H9 (cell line): ENCODE data around the gene TUBB6. TPM values are rescaled to one million over a fixed set of nuclear protein-coding genes. Genes with fewer than 3 reads are reported as not detected.

ENCODE experiments used
- DNase-seq: peaks from one replicate; pipeline ENCODE4 v3.0.0-alpha.2; 2017
- H2AFZ ChIP-seq: one replicate; pipeline ENCODE4 v1.6.1; 2013; ENCODE audit warnings: mild to moderate bottlenecking, low read length, control low read depth, moderate library complexity
- H2AK5ac ChIP-seq: 2 replicates; pipeline ENCODE4 v1.6.1; 2013; ENCODE audit warnings: low read length, control low read depth, mixed read lengths; ENCODE audit not compliant: insufficient read length
- H2BK120ac ChIP-seq: one replicate; pipeline ENCODE4 v1.6.1; 2013; ENCODE audit warnings: low read depth, mild to moderate bottlenecking, low read length, control low read depth, inconsistent platforms; ENCODE audit not compliant: poor library complexity, severe bottlenecking
- H2BK12ac ChIP-seq: 2 replicates; pipeline ENCODE4 v1.6.1; 2013; ENCODE audit warnings: low read length, control low read depth, mixed read lengths, low read depth; ENCODE audit not compliant: insufficient read length
- H2BK15ac ChIP-seq: 2 replicates; pipeline ENCODE4 v1.6.1; 2013; ENCODE audit warnings: low read depth, low read length, control low read depth
- H2BK20ac ChIP-seq: one replicate; pipeline ENCODE4 v1.6.1; 2013; ENCODE audit warnings: low read depth, mild to moderate bottlenecking, low read length, control low read depth, inconsistent platforms; ENCODE audit not compliant: poor library complexity, severe bottlenecking
- H2BK5ac ChIP-seq: 2 replicates; pipeline ENCODE4 v1.6.1; 2013; ENCODE audit warnings: low read length, control low read depth, mixed read lengths; ENCODE audit not compliant: insufficient read length
- H3K14ac ChIP-seq: 2 replicates; pipeline ENCODE4 v1.6.1; 2013; ENCODE audit warnings: low read length, control low read depth; ENCODE audit not compliant: insufficient read depth
- H3K18ac ChIP-seq: 2 replicates; pipeline ENCODE4 v1.6.1; 2013; ENCODE audit warnings: low read depth, mild to moderate bottlenecking, mixed read lengths, low read length, control low read depth; ENCODE audit not compliant: insufficient read length
- H3K23ac ChIP-seq: 2 replicates; pipeline ENCODE4 v1.6.1; 2013; ENCODE audit warnings: low read length, control low read depth, mixed read lengths, low read depth; ENCODE audit not compliant: insufficient read length
- H3K23me2 ChIP-seq: 2 replicates; pipeline ENCODE4 v1.6.1; 2013; ENCODE audit warnings: low read depth, mild to moderate bottlenecking, mixed read lengths, low read length, control low read depth; ENCODE audit not compliant: insufficient read length, poor library complexity, severe bottlenecking
- H3K27ac ChIP-seq: 2 replicates; pipeline ENCODE4 v1.5.1; 2013; ENCODE audit warnings: low read length, control low read depth, mixed read lengths, low read depth; ENCODE audit not compliant: insufficient read length
- H3K27me3 ChIP-seq: 2 replicates; pipeline ENCODE4 v1.6.1; 2013; ENCODE audit warnings: low read length, control low read depth, inconsistent platforms; ENCODE audit not compliant: insufficient read depth
- H3K4ac ChIP-seq: 2 replicates; pipeline ENCODE4 v1.6.1; 2013; ENCODE audit warnings: low read depth, mild to moderate bottlenecking, control low read depth, inconsistent platforms, low read length, moderate library complexity
- H3K4me1 ChIP-seq: 2 replicates; pipeline ENCODE4 v1.6.1; 2013; ENCODE audit warnings: low read length, control low read depth, inconsistent platforms; ENCODE audit not compliant: insufficient read depth
- H3K4me2 ChIP-seq: 2 replicates; pipeline ENCODE4 v1.6.1; 2013; ENCODE audit warnings: low read length, control low read depth, mixed read lengths; ENCODE audit not compliant: insufficient read length, insufficient read depth
- H3K56ac ChIP-seq: 2 replicates; pipeline ENCODE4 v1.6.1; 2013; ENCODE audit warnings: low read depth, mild to moderate bottlenecking, mixed read lengths, low read length, control low read depth; ENCODE audit not compliant: insufficient read length
- H3K79me1 ChIP-seq: 2 replicates; pipeline ENCODE4 v1.6.1; 2013; ENCODE audit warnings: low read depth, mild to moderate bottlenecking, moderate library complexity, low read length, control low read depth, inconsistent platforms; ENCODE audit not compliant: insufficient read depth, poor library complexity, severe bottlenecking
- H3K79me2 ChIP-seq: 2 replicates; pipeline ENCODE4 v1.6.1; 2013; ENCODE audit warnings: low read length, control low read depth, inconsistent platforms; ENCODE audit not compliant: insufficient read depth
- H3K9ac ChIP-seq: 2 replicates; pipeline ENCODE4 v1.6.1; 2013; ENCODE audit warnings: low read length, control low read depth, mixed read lengths; ENCODE audit not compliant: insufficient read length; ENCODE audit errors: extremely low read depth
- H3K9me3 ChIP-seq: one replicate; pipeline ENCODE4 v1.6.1; 2013; ENCODE audit warnings: low read depth, low read length, inconsistent platforms; ENCODE audit not compliant: control insufficient read depth
- H3T11ph ChIP-seq: one replicate; pipeline ENCODE4 v1.6.1; 2013; ENCODE audit warnings: mild to moderate bottlenecking, low read length, control low read depth, inconsistent platforms
- H4K20me1 ChIP-seq: one replicate; pipeline ENCODE4 v1.6.1; 2013; ENCODE audit not compliant: control insufficient read depth, insufficient read length, insufficient read depth
- H4K5ac ChIP-seq: 2 replicates; pipeline ENCODE4 v1.6.1; 2013; ENCODE audit warnings: low read depth, mild to moderate bottlenecking, mixed read lengths, low read length, control low read depth; ENCODE audit not compliant: insufficient read length
- H4K8ac ChIP-seq: replicated peaks from 2 replicates; pipeline ENCODE4 v1.6.1; 2013; ENCODE audit warnings: low read length, control low read depth, mixed read lengths, low read depth; ENCODE audit not compliant: insufficient read length
- H4K91ac ChIP-seq: 2 replicates; pipeline ENCODE4 v1.6.1; 2013; ENCODE audit warnings: low read depth, mild to moderate bottlenecking, moderate library complexity, mixed read lengths, low read length, control low read depth; ENCODE audit not compliant: insufficient read length
- H3K27ac Mint-ChIP-seq, 3 experiments: 2 replicates in 2 of 3; 3 replicates in 1 of 3; pipeline ENCODE4 v1.8.0; 2020 to 2021; ENCODE audit warnings: mixed read lengths in 3 of 3, mild to moderate bottlenecking in 1 of 3, moderate library complexity in 1 of 3
- H3K27me3 Mint-ChIP-seq: 2 replicates; pipeline ENCODE4 v1.8.0; 2021; ENCODE audit warnings: low read depth, mild to moderate bottlenecking, moderate library complexity, mixed read lengths
- H3K36me3 Mint-ChIP-seq, 3 experiments: 2 replicates in 2 of 3; 3 replicates in 1 of 3; pipeline ENCODE4 v1.8.0; 2020 to 2021; ENCODE audit warnings: low read depth in 3 of 3, mixed read lengths in 3 of 3; ENCODE audit not compliant: insufficient read depth in 1 of 3
- H3K4me1 Mint-ChIP-seq, 2 experiments: 2 replicates each; pipeline ENCODE4 v1.8.0; 2020; ENCODE audit warnings: mixed read lengths in 2 of 2
- H3K4me3 Mint-ChIP-seq, 2 experiments: 2 replicates in 1 of 2; 3 replicates in 1 of 2; pipeline ENCODE4 v1.8.0; 2020 to 2021; ENCODE audit warnings: mild to moderate bottlenecking in 2 of 2, mixed read lengths in 2 of 2, moderate library complexity in 1 of 2
- H3K9me3 Mint-ChIP-seq, 2 experiments: 2 replicates in 1 of 2; 3 replicates in 1 of 2; pipeline ENCODE4 v1.8.0; 2020; ENCODE audit warnings: mild to moderate bottlenecking in 2 of 2, mixed read lengths in 2 of 2, moderate library complexity in 1 of 2
- CTCF ChIP-seq: fragments of 200-600 bp; sonication (generic); conservative IDR thresholded peaks from 3 replicates; pipeline ENCODE4 v1.8.0; 2021; ENCODE audit warnings: antibody characterized with exemption, mild to moderate bottlenecking
- WGBS: extraction: QIAGEN DNeasy Blood & Tissue Kit; methylation state at CpG from one replicate; pipeline ENCODE4 v1.1.7; 2013; ENCODE audit warnings: missing lambda C conversion rate, low lambda C conversion rate, mixed read lengths; ENCODE audit not compliant: insufficient read length; ENCODE audit errors: extremely low coverage; 5-methylcytosine and 5-hydroxymethylcytosine counted together
- total RNA-seq: library from RNA; stranded (reverse); gene quantifications from 2 replicates; pipeline ENCODE4 v1.2.1, GENCODE V29; 2021

Gene TUBB6
- total RNA-seq, 1 experiment from 2014 or later, result 134 TPM

GRCh38 chr18:12324991-12325725, 17.1 kb downstream of the TUBB6 start:
- H3K14ac ChIP-seq, result no peak overlapping the region
- no peak overlapping the region for H3K4ac ChIP-seq
- no peak for DNase-seq
- no peak overlapping the region for H3K4me3 Mint-ChIP-seq
- H3K9me3 ChIP-seq, result no peaks in the 10 kb centered on the region
- H3K4me2 ChIP-seq, result no peak overlapping the region
- H2AK5ac ChIP-seq, result no peak overlapping the region
- H3K56ac ChIP-seq, result no peak overlapping the region
- no peak overlapping the region for H2BK120ac ChIP-seq
- H4K20me1 ChIP-seq, result no peaks in the 10 kb centered on the region
- H3K36me3 Mint-ChIP-seq, result peaks cover 37 to 86% (median 67%) of the 10 kb centered on the region in 3 experiments; a peak in 6 of 7 replicates
- H3K27me3 ChIP-seq, result no peaks in the 10 kb centered on the region
- no peak overlapping the region for H2AFZ ChIP-seq
- no peak overlapping the region for H4K8ac ChIP-seq
- H2BK12ac ChIP-seq, result no peak overlapping the region
- no peak overlapping the region for H4K91ac ChIP-seq
- WGBS, result no CpG with 5 or more reads among the region's 58 CpGs
- peaks cover 2% of the 10 kb centered on the region; the same call in 1 of the 2 replicates for H3K79me2 ChIP-seq
- H3K9me3 Mint-ChIP-seq, result no peaks in the 10 kb centered on the region; a peak in 1 of 5 replicates
- H2BK20ac ChIP-seq, result no peak overlapping the region
- H3K27ac ChIP-seq, result no peak overlapping the region
- no peak overlapping the region for H3T11ph ChIP-seq
- H3K4me1 ChIP-seq, result no peaks in the 10 kb centered on the region
- no peak overlapping the region for H4K5ac ChIP-seq
- H3K27me3 Mint-ChIP-seq, result no peaks in the 10 kb centered on the region
- no peak overlapping the region for H3K18ac ChIP-seq
- no peaks in the 10 kb centered on the region for H3K79me1 ChIP-seq
- no peak overlapping the region for H2BK15ac ChIP-seq
- no peak overlapping the region for H2BK5ac ChIP-seq
- no peak overlapping the region for H3K23ac ChIP-seq
- H3K27ac Mint-ChIP-seq, result no peak overlapping the region
- no peak overlapping the region for H3K9ac ChIP-seq
- TF ChIP-seq CTCF, result no peak
- peaks cover 12 to 13% of the 10 kb centered on the region in 2 experiments; a peak in 3 of 4 replicates for H3K4me1 Mint-ChIP-seq
- no peaks in the 10 kb centered on the region for H3K23me2 ChIP-seq
